Fibroblast of mammary gland (primary cell): ENCODE measurements around the gene TAS2R31.
"Not testable (repeated sequence)": the region's sequence is repeated elsewhere in the genome, so short reads cannot be mapped to it uniquely, and the experiment has no call there.

ENCODE experiments used
- DNase-seq: peaks from one replicate; pipeline ENCODE4 v3.0.0-alpha.2; 2010; ENCODE audit warnings: low read depth
- H3K4me3 ChIP-seq: 2 replicates; pipeline ENCODE4 v1.5.1; 2011; ENCODE audit warnings: low read depth, mild to moderate bottlenecking, low read length, moderate library complexity; ENCODE audit not compliant: control insufficient read depth
- CTCF ChIP-seq: conservative IDR thresholded peaks from 2 replicates; pipeline ENCODE4 v1.5.1; 2011; ENCODE audit warnings: low read depth, low read length, inconsistent platforms; ENCODE audit not compliant: control insufficient read depth, insufficient read depth

Gene TAS2R31

GRCh38 chr12:11031307-11031706 lies at the start of gene TAS2R31:
TAS2R31 (minus strand) TSS chr12:11031407; CDS start chr12:11031335, 72 bp downstream.
- H3K4me3 ChIP-seq: no peak within 1 kb of the TSS
- no peak for TF ChIP-seq CTCF
- no peak for DNase-seq

- H3K4me3 ChIP-seq: no peak overlapping the region
- no peak for TF ChIP-seq CTCF
- DNase-seq: no peak
These were observed 47.0 kb upstream of the TAS2R31 start for GRCh38 chr12:11078246-11078645.

- H3K4me3 ChIP-seq: no peak overlapping the region
- TF ChIP-seq CTCF: no peak
- DNase-seq: no peak
These were observed 44.4 kb upstream of the TAS2R31 start for GRCh38 chr12:11075642-11076041.

GRCh38 chr12:11071414-11071813 lies 40.2 kb upstream of the TAS2R31 start:
- H3K4me3 ChIP-seq: no peak overlapping the region
- TF ChIP-seq CTCF: no peak
- DNase-seq: no peak

- DNase-seq: no peak
- TF ChIP-seq CTCF: no peak
- H3K4me3 ChIP-seq: no peak overlapping the region
These were observed 39.8 kb upstream of the TAS2R31 start for GRCh38 chr12:11070999-11071398.

GRCh38 chr12:11069854-11070365 lies 38.7 kb upstream of the TAS2R31 start:
- TF ChIP-seq CTCF: no peak
- no peak overlapping the region for H3K4me3 ChIP-seq
- no peak for DNase-seq

GRCh38 chr12:11067514-11067913 lies 36.3 kb upstream of the TAS2R31 start:
- no peak for TF ChIP-seq CTCF
- no peak overlapping the region for H3K4me3 ChIP-seq
- DNase-seq: peak; percentile 56

GRCh38 chr12:11062194-11062593 lies 31.0 kb upstream of the TAS2R31 start, which contains the start of gene TAS2R46:
TAS2R46 (minus strand) TSS chr12:11062294; CDS start chr12:11062294, 0 bp downstream.
- H3K4me3 ChIP-seq, DNase-seq: not testable (repeated sequence)
